HG02970 (cell line): ENCODE measurements around the gene PGAP2.
A peak's percentile ranks its signal among the peaks of the same experiment; 100 is the strongest.

Experiments
- ATAC-seq: cut with Tn5 transposase; IDR thresholded peaks from one replicate; pipeline ENCODE4 v1.9.1; 2021; ENCODE audit warnings: mild to moderate bottlenecking, moderate library complexity, moderate number of reproducible peaks; ENCODE audit not compliant: unreplicated experiment, low FRiP score

Gene PGAP2

DNA sequence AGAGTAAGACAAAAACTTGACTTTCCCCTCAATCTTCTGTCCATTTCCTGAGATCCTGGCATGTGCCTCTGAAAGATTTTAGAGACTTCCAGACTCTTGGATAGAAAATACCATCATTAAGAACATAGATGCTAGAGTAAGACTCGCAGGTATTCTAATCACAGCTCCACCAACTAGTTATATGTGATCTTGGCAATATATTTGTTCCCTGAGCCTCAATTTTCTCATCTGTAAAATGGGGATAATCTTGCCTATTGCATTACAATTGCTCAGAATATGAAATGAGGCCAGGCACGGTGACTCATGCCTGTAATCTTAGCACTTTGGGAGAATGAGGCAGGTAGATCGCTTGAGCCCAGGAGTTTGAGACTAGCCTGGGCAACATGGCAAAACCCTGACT is 21.7 kb downstream of the PGAP2 start:
- ATAC-seq: no peak

DNA sequence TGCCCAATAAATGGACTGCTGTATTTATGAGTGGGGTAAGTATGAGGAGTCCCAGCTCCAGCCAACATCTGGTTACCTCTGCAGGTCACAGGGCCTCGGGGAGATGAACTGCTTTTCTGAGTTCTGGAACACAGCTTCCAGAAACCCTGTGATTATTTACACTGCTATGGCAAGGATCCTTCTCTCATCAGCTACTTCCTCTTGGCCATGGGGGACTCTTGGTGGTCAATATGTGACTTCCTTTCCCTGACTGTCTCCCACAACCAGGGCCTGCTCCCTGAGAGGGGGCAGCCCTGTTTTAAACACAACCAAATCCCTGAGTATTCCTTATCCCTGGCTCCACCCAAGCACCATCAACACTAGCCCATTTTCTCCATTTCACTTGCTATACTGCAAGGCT is 22.4 kb downstream of the PGAP2 start:
- ATAC-seq: no peak

DNA sequence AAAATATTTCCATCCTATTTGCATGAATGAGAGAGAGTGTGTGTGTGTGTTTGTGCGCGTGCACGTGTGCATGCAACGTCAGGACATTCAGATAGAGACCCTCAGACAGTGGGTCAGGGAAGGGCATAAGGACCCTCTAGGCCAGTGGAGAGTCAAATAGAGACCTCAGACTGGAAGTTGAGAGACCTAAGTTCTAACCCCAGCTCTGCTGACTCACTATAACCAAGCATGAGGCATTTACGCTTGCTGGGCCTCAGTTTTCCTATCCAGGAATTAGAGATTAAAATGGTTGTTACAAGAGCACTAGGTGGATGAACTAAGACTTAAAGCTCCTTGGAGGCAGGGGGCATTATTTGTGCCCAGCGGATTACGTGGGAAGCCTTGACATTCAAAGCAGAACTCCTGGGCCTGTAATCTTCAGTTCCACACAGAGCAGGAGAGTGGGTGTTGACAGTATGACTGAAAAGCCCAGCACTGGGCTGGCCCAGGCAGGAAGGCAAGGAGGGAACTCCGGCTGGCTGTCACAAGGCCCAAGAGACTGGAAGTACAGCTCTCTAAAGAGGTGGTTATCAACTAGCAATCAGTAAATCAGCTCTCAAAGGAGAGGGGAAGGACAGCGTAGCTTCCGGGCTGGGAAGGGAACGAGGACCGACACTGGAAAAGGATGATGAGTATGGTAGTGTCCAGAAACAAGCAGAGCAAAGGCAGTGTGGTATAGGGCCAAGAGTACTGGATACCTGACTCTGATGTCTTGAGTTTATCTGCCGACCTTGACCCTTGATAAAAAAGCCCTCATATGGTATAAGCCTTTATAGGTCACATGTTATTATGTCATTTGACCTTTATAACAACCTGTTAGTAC is 23.2 kb downstream of the PGAP2 start:
- ATAC-seq: no peak

DNA sequence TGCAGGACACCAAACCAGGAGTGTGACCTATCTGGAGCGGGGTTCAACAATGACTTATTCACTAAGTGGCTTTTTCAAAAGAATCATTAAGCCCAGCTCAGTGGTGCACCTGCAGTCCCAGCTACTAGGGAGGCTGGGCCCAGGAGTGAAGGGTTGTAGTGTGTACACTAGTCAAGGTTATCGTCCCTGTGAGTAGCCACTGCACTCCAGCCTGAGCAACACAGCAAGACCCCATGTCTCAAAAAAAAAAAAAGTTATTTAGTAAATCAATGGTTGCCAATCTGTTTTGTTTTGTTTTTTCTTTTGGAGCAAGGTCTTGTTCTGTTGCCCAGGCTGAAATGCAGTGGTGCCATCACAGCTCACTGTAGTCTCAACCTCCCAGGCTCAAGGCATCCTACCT is 24.5 kb downstream of the PGAP2 start:
- ATAC-seq: no peak

DNA sequence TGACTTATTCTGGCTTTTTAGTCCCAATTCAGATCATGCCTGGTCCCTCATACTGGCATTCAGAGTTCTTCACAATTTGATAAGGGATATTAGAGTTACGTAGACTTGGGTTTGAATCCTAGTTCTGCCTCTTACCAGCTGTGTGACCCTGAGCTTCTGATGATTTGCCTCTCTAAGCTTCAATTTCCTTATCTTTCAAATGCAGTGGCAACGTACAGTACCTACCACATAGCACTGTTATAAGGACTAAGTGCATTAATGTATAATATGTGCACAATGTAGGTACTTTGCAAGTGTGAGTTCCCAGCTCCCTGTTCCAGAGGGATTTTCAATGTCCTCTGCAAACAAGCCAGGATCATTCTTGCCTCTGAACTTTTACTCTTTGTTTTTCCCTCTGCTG is 25.1 kb downstream of the PGAP2 start:
- ATAC-seq: no peak

DNA sequence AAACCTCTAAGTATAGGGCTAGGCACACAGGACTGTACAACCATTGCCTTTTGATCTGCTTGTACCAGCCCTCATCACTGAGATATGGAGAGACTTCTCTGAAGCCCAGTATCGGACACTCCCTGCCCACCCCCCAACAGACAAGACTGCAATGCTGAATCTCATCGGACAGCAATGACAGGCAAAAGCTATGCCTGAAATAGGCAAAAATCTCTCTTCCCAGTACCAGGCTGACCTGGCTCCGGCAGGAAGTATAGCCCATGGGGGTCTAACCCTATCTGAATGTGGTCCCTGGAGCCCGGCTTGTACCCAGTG is 25.9 kb downstream of the PGAP2 start:
- ATAC-seq: no peak

DNA sequence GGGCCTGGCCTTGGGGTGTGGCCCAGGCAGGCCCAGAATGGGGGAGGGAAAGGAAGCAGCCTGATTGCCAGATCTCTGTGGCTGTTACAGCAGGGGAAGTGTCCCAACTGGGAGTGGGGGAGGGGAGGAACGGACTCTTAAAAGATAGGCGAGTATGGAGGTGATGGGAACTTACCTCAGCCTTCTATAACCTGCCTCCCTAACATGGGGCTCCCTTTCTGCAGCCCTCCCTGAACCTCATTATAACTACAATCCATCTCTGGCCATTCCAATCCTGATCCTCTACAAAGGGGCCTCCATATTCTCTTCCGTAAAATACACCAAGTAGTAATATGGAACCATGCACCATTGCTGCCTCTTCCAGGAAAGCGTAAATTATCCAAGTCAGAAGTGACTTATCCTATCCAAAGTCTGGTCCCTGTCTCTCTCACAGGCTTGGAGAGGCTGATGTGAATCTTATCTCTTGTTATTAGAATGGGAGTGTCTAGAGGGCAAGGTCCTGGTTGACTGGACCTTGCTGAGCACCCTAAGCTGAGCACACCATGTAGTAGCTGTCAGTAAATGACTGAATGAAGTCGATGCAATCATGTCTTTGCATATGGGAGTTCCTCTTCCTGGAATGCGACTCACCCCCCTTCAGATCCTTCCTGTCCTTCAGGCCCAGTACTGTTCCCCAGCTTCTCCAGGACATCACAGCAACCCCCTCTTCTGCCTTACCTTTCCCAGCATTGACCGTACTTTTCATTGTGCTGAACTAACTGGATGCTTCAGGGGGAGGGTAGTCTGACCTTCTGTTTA is 26.5 kb downstream of the PGAP2 start:
- ATAC-seq: no peak

DNA sequence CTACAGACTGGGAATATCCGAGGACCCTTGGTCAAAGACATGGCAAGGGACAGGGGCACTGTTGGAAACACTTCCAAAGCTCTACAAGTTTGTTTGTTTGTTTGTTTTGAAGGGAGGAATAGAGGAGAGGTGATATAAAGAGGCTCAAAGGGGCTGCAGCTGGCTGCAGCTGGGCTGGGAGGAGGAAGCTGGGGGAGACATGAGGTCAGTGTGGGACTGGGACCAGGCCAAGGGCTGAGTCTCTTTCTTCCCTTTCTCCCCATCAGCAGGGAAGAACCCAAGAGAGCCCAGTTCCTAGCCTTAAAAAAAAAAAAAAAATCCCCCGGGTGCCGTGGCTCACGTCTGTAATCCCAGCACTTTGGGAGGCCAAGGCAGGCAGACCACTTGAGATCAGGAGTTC is 27.4 kb downstream of the PGAP2 start:
- no peak for ATAC-seq

DNA sequence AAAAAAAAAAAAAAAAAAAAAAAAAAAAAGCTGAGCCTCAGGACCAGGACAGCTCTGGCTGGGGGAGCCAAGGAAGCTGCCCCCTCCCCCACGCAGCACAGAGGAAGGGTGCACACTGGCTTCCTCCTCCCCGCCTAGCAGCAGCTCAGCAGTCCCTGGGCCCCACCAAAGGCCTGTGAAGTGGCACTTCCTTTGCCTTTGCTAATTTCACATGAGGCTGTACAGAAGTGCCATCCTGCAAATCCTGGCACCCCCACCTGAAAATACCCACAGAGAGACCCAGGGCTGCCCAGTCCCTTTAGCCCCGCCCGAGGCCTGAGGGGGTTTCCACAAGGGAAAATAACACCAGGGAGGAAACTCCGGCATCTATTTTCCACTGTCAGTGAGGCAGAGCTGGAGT is 28.5 kb downstream of the PGAP2 start:
- no peak for ATAC-seq

DNA sequence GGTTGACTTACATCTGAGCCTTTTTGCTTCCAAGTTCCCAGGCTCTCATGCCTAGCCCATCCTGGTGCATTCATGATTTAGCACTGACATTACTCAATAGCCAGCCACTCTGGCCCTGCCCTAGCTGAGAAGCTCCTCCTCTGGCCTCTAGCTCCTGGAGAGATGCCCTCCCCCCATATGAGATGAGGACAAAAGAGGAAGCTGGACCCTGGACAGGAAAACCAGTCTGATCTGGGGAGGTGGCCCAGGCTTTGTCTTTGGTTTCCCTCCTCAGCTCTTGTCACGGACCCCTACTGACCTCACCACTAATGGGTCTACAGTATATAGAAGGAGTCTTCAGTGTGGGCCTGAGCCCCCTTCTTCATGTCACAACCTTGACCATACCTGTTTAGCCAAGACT is 29.4 kb downstream of the PGAP2 start:
- no peak for ATAC-seq

DNA sequence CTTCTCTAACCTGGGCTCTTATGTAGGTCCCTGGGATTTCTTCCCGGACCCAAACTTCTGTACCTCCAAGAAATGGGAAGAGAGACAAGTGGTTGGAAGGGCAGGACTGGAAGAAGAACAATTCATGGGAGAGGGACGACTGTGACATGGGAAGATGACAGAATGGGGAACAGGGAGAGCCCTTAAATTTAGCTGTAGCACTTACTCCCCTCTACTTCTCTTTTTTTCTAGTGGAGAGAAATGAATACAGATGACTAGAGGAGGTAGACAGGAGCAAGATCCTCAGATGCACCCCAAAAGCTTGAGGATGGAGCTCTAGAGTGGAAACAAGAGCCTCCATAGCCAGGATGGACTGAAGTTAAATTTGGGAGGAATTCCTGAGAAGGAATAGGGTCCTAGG is 30.1 kb downstream of the PGAP2 start:
- ATAC-seq: no peak

DNA sequence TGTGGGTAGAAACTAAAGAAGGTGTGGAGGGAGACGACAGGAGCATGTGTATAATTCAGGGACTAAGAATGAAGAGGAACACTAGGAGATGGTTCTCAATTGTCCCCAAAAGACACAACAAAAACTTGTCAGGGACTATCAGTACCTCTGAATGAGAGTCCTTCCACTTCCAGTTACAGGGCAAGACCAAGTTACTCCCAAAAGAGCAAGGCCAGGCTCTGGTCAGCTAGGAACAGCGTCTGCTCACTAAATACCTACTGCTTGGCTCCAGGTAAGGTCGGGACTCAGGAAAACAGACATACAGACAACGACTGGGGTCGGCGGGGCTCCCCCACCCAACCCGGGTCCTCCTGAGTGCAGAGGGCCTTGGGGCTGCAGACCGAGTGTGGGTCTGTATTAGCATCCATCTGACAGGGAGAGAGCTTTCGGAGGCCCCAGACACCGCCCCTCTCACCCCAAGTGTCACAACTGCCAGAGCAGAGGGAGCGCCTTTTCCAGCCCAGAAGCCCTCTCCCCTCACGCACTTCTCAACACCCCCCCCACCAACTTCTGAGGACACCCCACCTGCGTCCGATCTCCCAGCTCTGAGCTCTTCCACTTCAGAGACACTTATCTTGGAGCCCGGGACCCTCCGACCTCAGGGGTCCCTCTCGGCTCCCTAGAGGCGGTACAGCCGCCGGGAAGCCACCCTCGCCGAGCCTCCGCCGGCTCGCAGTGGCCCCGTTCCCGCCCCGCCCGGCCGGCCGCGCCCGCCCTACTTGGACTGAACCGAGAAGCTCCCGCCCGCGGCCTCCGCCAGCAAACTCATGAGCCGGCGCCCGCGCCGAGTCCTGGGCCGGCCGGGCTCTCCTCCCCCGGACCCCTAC is 31.9 kb downstream of the PGAP2 start:
- ATAC-seq: no peak

DNA sequence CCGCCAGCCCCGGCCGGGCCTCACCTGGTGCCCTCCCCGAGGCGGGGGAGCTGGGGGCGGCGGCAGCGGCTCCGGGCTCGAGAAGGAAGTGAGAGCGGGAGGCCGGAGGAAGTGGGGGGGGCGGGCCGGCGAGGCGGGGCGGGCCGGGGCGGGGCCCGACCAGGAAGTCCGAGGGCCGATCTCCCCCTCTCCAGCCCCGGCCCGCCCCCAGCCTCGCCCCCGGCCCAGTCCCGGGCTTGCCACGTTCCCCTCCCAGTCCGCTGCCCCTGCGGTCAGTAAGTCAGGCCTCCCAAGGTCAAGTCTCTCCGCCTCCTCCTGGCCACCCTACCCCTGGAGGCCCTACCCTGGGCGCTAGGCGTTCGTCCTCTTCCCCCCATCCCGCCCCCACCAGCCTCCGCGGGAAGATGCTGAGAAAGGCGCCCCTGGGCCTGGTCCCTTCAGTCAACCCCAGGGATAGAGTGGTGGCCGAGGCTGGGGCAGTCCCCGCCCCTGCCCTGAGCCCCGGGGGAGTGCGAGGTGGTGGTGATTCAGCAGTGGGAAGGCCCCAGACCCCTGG is 32.6 kb downstream of the PGAP2 start, which contains the start of gene RHOG:
Gene RHOG (minus strand): TSS at position 90 of the 556 bp plus-strand sequence. CDS start 12,821 bp downstream, outside the sequence.
- ATAC-seq: peak; percentile 42

DNA sequence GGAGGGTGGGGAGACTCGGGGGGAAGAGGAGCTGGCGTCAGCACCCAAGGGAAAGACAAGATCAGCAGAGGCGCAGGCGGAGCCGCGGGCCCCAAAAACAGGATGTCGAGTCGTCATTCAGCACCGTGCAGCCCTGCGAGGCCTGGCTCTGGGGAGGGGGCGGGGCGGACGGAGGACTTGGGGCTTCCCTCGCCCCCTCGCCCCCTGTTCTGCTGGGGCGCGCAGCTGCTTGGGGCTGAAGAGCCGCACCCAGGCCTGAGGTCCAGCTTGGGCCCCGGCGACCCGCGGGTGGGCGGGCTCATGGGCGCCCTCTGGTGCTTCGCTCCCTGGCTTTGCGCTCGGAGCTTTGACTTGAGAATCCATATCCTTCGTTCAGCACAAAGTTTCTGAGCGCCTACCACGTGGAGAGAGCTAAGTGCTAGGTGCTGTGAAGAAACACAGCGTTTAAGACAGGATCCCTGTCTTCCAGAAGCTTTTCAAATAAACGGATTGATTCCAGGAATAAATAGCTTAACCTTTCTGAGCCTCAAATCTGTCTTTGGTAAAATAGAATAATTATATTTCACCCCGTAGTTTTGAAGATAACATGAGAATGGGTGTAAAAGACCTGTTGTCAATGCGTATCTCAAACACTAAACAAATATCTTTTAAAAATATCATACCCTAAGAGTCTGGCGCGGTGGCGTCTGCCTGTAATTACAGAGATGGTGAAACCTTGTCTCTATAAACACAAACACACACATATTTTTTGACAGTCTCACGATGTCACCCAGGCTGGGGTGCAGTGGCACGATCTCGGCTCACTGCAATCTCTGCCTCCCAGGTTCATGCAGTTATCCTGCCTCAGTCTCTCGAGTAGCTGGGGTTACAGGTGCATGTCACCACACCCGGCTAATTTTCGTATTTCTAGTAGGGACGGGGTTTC is 33.3 kb downstream of the PGAP2 start:
- ATAC-seq: peak; percentile 59

DNA sequence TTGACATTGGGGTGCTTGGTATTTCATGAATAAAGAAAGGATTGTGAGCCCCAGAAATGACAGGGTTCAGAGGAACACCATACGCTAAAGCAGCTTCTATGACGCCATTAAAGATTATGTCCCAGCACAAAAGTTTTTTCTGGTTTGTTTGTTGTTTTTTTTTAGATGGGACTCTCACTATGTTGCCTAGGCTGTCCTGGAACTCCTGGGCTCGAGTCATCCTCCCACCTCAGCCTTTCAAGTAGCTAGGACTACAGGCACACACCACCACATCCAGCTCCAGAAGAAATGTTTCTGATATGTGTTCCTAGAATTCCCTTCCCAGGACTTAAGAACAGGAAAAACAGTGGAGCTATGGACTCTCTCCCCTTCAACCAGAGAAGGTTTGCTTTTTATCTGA is 35.0 kb downstream of the PGAP2 start:
- no peak for ATAC-seq

DNA sequence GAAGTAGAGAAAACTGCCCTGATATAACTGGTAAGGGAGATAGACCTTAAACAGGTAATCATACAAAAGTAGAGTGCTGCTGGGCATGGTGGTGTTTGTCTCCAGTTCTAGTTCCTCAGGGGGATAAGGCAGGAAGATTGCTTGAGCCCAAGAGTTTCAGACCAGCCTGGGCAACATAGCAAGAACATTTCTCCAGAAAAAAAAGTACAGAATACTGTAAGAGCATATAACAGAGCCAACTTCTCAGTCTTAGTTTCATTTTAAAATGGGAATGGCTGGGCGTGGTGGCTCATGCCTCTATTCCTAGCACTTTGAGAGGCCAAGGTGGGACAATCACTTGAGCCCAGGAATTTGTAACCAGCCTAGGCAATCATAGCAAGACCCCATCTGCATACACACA is 36.9 kb downstream of the PGAP2 start:
- no peak for ATAC-seq

DNA sequence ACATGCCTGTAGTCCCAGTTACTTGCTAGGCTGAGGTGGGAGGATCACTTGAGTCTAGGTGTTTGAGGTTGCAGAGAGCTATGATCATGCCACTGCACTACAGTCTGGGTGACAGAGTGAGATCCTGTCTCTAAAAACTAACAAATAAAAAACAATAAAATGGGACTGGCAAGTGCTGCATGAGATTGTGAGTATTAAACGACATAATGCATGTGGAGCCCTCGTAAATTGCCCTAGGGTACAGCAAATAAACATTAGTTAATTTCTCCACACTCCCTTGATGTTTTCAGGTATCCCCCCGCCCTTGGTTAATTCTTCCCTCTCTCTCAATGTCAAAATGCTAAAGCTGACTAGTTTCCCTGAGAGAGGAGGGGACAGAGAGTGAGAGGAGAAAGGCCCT is 37.3 kb downstream of the PGAP2 start:
- no peak for ATAC-seq

DNA sequence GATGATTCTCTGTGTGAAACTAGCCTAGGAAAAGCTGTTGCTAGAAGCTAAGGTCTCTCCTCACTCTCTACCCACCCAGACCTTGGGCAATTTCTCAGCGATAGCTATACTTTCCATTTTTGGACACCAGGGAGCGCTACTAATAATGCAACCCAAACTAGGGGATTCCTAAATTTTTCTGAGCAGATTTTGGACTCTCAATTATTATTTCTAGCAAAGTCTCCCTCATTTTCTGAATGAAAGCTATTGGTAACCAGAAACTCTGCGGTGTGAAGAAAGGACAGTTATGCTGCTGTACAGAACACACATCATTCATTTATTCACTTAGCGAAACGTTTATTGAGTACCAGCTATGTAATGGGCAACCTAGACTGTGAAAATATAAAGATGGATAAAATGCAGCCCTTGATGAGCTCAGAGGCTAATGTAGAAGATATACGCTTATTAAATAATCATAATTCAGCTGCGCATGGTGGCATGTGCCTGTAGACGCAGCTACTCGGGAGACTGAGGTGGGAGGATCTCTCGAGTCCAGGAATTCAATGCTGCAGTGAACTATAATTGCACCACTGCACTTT is 41.0 kb downstream of the PGAP2 start:
- no peak for ATAC-seq

DNA sequence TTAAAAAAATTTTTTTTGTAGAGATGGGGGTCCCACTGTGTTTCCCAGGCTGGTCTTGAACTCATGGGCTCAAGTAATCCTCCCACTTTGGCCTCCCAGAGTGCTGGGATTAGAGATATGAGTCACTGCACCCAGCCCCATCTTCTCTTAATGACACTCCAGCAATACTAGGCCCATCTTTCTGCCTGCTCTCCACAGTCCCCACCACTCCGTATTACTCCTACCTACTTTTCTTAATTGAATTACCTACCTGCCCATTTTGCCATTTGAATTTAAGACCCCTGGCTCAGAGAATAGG is 45.1 kb downstream of the PGAP2 start:
- no peak for ATAC-seq
